HCT116 (cell line): Measurements from ENCODE around the gene SENP3. TPM values are rescaled to one million over a fixed set of nuclear protein-coding genes. Genes with fewer than 3 reads are reported as not detected.

Experiments used
- ATAC-seq: fragments of 200-7000 bp; cut with Tn5 transposase; 2 replicates; pipeline ENCODE4 v1.9.1; 2020; ENCODE audit warnings: mild to moderate bottlenecking, moderate library complexity
- BruUV-seq: library from RNA; stranded (reverse); fragments of 400-500 nt; replicated peaks from 2 replicates; lab custom pipeline; 2021; lab: Mats Ljungman, UMichigan
- CTCF ChIA-PET: fragments of 300-600 bp; sonication (Branson Sonifier 250); formaldehyde crosslinking; loops from one replicate; lab custom pipeline; 2021; ENCODE audit warnings: antibody characterized with exemption; lab: Charles Lee
- POLR2A ChIA-PET: fragments of 300-600, 350-600 bp; sonication (Branson Sonifier 250); formaldehyde crosslinking; loops from one replicate; lab custom pipeline; 2021; ENCODE audit warnings: antibody characterized with exemption; lab: Charles Lee
- RAD21 ChIA-PET, 2 experiments: fragments of 300-600 bp; sonication (Branson Sonifier 250); formaldehyde crosslinking; loops; one replicate each; lab custom pipeline; 2023; ENCODE audit warnings: low total read pairs in 2 of 2; ENCODE audit not compliant: uncharacterized antibody in 2 of 2, unreplicated experiment in 2 of 2, low non-redundant PET in 1 of 2; lab: Charles Lee
- DNase-seq: peaks from one replicate; pipeline ENCODE4 v3.0.0-alpha.2; 2010; ENCODE audit warnings: low read depth, low spot score
- H2AFZ ChIP-seq: fragments of 200-600 bp; shearing (Covaris generic), sonication (generic); 2 replicates; pipeline ENCODE4 v1.6.1; 2017; ENCODE audit warnings: low read depth, mixed run types, mixed read lengths, antibody characterized with exemption, low read length; ENCODE audit not compliant: poor library complexity, severe bottlenecking
- H3K27ac ChIP-seq: 2 replicates; pipeline ENCODE4 v1.5.1; 2012; ENCODE audit warnings: low read depth, low read length
- H3K27me3 ChIP-seq: fragments of 200-600 bp; sonication (generic); 2 replicates; pipeline ENCODE4 v1.6.1; 2016; ENCODE audit warnings: mixed run types, low read length, mixed read lengths; ENCODE audit not compliant: insufficient read depth
- H3K36me3 ChIP-seq, 2 experiments: fragments of 200-500 bp in 1 of 2; fragments of 200-600 bp in 1 of 2; sonication (Bioruptor generic) in 1 of 2; sonication (generic) in 1 of 2; 2 replicates each; pipeline versions ENCODE4 v1.5.1 to v1.6.1; 2014 to 2016; ENCODE audit warnings: low read length in 2 of 2, inconsistent platforms in 1 of 2, mixed read lengths in 1 of 2, mixed run types in 1 of 2; ENCODE audit not compliant: insufficient read depth in 2 of 2, control insufficient read depth in 1 of 2
- H3K4me1 ChIP-seq, 2 experiments: fragments of 200-600 bp in 1 of 2; sonication (generic) in 1 of 2; 2 replicates each; pipeline versions ENCODE4 v1.5.1 to v1.6.1; 2012 to 2017; ENCODE audit warnings: low read length in 2 of 2, inconsistent platforms in 1 of 2, mild to moderate bottlenecking in 1 of 2, mixed read lengths in 1 of 2, mixed run types in 1 of 2, moderate library complexity in 1 of 2; ENCODE audit not compliant: insufficient read depth in 2 of 2, control insufficient read depth in 1 of 2
- H3K4me2 ChIP-seq: fragments of 200-600 bp; sonication (generic); 2 replicates; pipeline ENCODE4 v1.6.1; 2017; ENCODE audit warnings: mixed run types, low read length, mixed read lengths
- H3K4me3 ChIP-seq, 2 experiments: fragments of 200-600 bp in 1 of 2; sonication (generic) in 1 of 2; replicated peaks in 1 of 2; 2 replicates each; pipeline ENCODE4 v1.5.1; 2011 to 2016; ENCODE audit warnings: low read length in 2 of 2, control low read depth in 1 of 2, low read depth in 1 of 2, mild to moderate bottlenecking in 1 of 2, mixed read lengths in 1 of 2, mixed run types in 1 of 2
- H3K79me2 ChIP-seq: fragments of 200-600 bp; sonication (generic); 2 replicates; pipeline ENCODE4 v1.6.1; 2017; ENCODE audit warnings: mild to moderate bottlenecking, mixed run types, low read length, moderate library complexity, mixed read lengths; ENCODE audit not compliant: insufficient read depth
- H3K9ac ChIP-seq: fragments of 200-600 bp; sonication (generic); 2 replicates; pipeline ENCODE4 v1.6.1; 2016; ENCODE audit warnings: low read length, mixed read lengths
- H3K9me2 ChIP-seq: fragments of 200-600 bp; sonication (generic), shearing (Covaris generic); 2 replicates; pipeline ENCODE4 v1.6.1; 2017; ENCODE audit warnings: mixed run types, mild to moderate bottlenecking, moderate library complexity; ENCODE audit not compliant: insufficient read depth
- H3K9me3 ChIP-seq, 2 experiments: fragments of 200-500 bp in 1 of 2; fragments of 200-600 bp in 1 of 2; sonication (Bioruptor generic) in 1 of 2; sonication (generic) in 1 of 2; 2 replicates each; pipeline ENCODE4 v1.6.1; 2014 to 2017; ENCODE audit warnings: low read length in 2 of 2, mixed read lengths in 2 of 2, inconsistent platforms in 1 of 2, low read depth in 1 of 2, mild to moderate bottlenecking in 1 of 2, mixed run types in 1 of 2, moderate library complexity in 1 of 2; ENCODE audit not compliant: control insufficient read depth in 1 of 2, insufficient read depth in 1 of 2
- H4K20me1 ChIP-seq: fragments of 200-600 bp; sonication (generic), shearing (Covaris generic); 2 replicates; pipeline ENCODE4 v1.6.1; 2017; ENCODE audit warnings: mixed run types, mild to moderate bottlenecking, moderate library complexity; ENCODE audit not compliant: insufficient read depth
- intact Hi-C: fragments of 100-400 bp; cut with micrococcal nuclease; formaldehyde crosslinking; loops from 2 replicates; pipeline ENCODE4 v1.10.0; 2022
- total RNA-seq: library from RNA; stranded (reverse); gene quantifications from one replicate; pipeline ENCODE4 v1.2.1, GENCODE V29; 2021; ENCODE audit not compliant: unreplicated experiment
- TF ChIP-seq, protein P1 (sequence below): IDR thresholded peaks from 2 replicates; pipeline ENCODE4 v1.6.1; 2012
- TF ChIP-seq, protein P2 (sequence below), 3 experiments: fragments of 200-600 bp in 1 of 3; sonication (generic) in 1 of 3; IDR thresholded peaks in 2 of 3; conservative IDR thresholded peaks in 1 of 3; 2 replicates each; pipeline ENCODE4 v1.5.1; 2012 to 2017; ENCODE audit warnings: low read depth in 2 of 3, low read length in 2 of 3, antibody characterized with exemption in 1 of 3, borderline replicate concordance in 1 of 3, control low read depth in 1 of 3, mild to moderate bottlenecking in 1 of 3, mixed read lengths in 1 of 3, mixed run types in 1 of 3, moderate library complexity in 1 of 3; ENCODE audit not compliant: insufficient read depth in 1 of 3

Gene SENP3
- total RNA-seq, 1 experiment from 2014 or later: 73.8 TPM

DNA sequence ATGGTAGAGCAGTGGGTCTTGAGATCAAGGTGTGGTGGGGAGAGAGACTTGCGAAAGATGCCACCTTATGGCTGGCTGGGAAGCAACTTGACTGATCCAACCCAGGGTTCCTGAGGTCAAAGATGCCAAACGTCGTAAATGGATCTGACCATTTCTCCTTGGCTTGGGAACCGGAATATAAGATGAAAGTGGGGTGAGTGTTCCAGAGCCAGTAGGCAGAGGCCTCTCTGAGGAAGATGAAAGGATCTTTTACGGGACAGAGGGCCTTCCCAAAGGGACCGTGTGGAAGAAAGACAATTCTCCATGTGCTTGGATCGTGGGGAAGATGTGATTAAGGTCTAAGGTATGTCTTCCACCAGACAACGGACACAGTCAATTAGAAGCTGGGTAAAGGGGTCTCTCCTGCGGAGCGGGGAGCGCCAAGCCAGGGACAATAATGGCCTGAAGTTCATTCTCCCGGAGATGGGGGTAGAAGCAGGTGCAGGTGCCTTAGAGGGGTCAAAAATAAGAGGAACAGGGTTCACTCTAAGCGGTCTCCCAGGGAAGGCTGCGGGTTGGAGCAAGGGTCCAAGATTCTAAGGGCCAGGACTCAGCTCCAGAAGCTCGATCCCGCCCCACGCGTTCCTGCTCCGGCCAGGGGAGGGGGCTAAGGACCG, 52.2 kb downstream of the SENP3 start:
- H3K27ac ChIP-seq: peak overlapping the region; percentile 96
- peaks cover 7 to 17% of the 10 kb centered on the region in 2 experiments for H3K36me3 ChIP-seq
- no peak for DNase-seq
- 0 out of 2 replicates have a peak, but pooled peaks cover 3% of the 10 kb centered on the region for H4K20me1 ChIP-seq
- H3K4me2 ChIP-seq: peak overlapping the region; percentile 86
- H3K9me3 ChIP-seq: no peaks in the 10 kb centered on the region
- H3K9ac ChIP-seq: peak overlapping the region; percentile 75
- no peaks in the 10 kb centered on the region for H3K9me2 ChIP-seq
- intact Hi-C loops: loop anchor here (2.0 kb wide), 1 partner anchor 73 kb away; the partner anchor contains the start of gene TP53
- H3K4me3 ChIP-seq: peak overlapping the region; percentile 64 to 87
- no peak for ATAC-seq
- H3K79me2 ChIP-seq: peaks cover 52% of the 10 kb centered on the region
- no peak overlapping the region for H2AFZ ChIP-seq
- TSS peak; percentile 51 for BruUV-seq
- peaks cover 12 to 22% of the 10 kb centered on the region in 2 experiments for H3K4me1 ChIP-seq
- TF ChIP-seq, protein P1, sequence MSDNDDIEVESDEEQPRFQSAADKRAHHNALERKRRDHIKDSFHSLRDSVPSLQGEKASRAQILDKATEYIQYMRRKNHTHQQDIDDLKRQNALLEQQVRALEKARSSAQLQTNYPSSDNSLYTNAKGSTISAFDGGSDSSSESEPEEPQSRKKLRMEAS: peak; percentile 39; the same call in 1 of the 2 replicates
- TF ChIP-seq, protein P2, sequence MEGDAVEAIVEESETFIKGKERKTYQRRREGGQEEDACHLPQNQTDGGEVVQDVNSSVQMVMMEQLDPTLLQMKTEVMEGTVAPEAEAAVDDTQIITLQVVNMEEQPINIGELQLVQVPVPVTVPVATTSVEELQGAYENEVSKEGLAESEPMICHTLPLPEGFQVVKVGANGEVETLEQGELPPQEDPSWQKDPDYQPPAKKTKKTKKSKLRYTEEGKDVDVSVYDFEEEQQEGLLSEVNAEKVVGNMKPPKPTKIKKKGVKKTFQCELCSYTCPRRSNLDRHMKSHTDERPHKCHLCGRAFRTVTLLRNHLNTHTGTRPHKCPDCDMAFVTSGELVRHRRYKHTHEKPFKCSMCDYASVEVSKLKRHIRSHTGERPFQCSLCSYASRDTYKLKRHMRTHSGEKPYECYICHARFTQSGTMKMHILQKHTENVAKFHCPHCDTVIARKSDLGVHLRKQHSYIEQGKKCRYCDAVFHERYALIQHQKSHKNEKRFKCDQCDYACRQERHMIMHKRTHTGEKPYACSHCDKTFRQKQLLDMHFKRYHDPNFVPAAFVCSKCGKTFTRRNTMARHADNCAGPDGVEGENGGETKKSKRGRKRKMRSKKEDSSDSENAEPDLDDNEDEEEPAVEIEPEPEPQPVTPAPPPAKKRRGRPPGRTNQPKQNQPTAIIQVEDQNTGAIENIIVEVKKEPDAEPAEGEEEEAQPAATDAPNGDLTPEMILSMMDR (IDR thresholded peaks at IDR 0.05 in 2 of 3, conservative IDR thresholded peaks at IDR 0.05 in 1 of 3; ENCODE audit: borderline replicate concordance in 1 of 3, insufficient read depth in 1 of 3, low read depth in 2 of 3, low read length in 2 of 3): no peak
- POLR2A ChIA-PET: interaction anchor here (2.3 to 2.5 kb wide), 2 partner anchors 14 to 74 kb away, joined by 15 to 27 read pairs; partner anchors contain the start of genes SAT2, TP53 and WRAP53
- CTCF ChIA-PET: interaction anchor here (0.8 to 2.1 kb wide), 3 partner anchors 13 to 74 kb away, joined by 4 to 16 read pairs (median 8); partner anchors contain the start of genes SAT2, TP53 and WRAP53
- H3K27me3 ChIP-seq: no peaks in the 10 kb centered on the region
- RAD21 ChIA-PET: no interaction called here
